A549 (cell line): ENCODE data around the gene FBN2. TPM values are rescaled to one million over a fixed set of nuclear protein-coding genes. Genes with fewer than 3 reads are reported as not detected.

Experiments
- ATAC-seq, 2 experiments: fragments of 200-7000 bp in 1 of 2; fragments of >200 bp in 1 of 2; cut with Nextera tagmentation in 1 of 2; cut with Tn5 transposase in 1 of 2; 3 replicates each; pipeline versions ENCODE4 v1.8.0 to v1.9.1; 2018 to 2020; ENCODE audit warnings: mild to moderate bottlenecking in 1 of 2, moderate library complexity in 1 of 2
- CTCF ChIA-PET: fragments of 300-600 bp; sonication (Branson Sonifier 250); formaldehyde crosslinking; extraction: SDS; loops from one replicate; lab custom pipeline; 2021; ENCODE audit warnings: antibody characterized with exemption, inconsistent platforms; lab: Yijun Ruan, JAX
- POLR2A ChIA-PET: fragments of 350-600 bp; formaldehyde crosslinking; extraction: SDS; loops from one replicate; lab custom pipeline; 2021; ENCODE audit warnings: antibody characterized with exemption, inconsistent platforms; lab: Yijun Ruan, JAX
- DNase-seq, 2 experiments: peaks; one replicate each; pipeline versions ENCODE4 v3.0.0 to v3.0.0-alpha.2; 2011 to 2016; ENCODE audit warnings: low read depth in 1 of 2, low spot score in 1 of 2
- FAIRE-seq: peaks from 2 replicates; lab custom pipeline; 2011; peaks lifted over from hg19 to GRCh38; lab: Jason Lieb, UNC
- H3K27ac ChIP-seq, 2 experiments: fragments of >200 bp; sonication (Bioruptor Twin); formaldehyde crosslinking; 3 replicates each; pipeline ENCODE4 v1.5.1; 2016 to 2017
- H3K4me1 ChIP-seq: fragments of >200 bp; sonication (Bioruptor Twin); formaldehyde crosslinking; 3 replicates; pipeline ENCODE4 v1.6.1; 2016
- H3K4me2 ChIP-seq: fragments of >200 bp; sonication (Bioruptor Twin); formaldehyde crosslinking; 3 replicates; pipeline ENCODE4 v1.6.1; 2016
- H3K4me3 ChIP-seq: fragments of >200 bp; sonication (Bioruptor Twin); formaldehyde crosslinking; 3 replicates; pipeline ENCODE4 v1.5.1; 2016
- H3K9me3 ChIP-seq: fragments of >200 bp; sonication (Bioruptor Twin); formaldehyde crosslinking; 3 replicates; pipeline ENCODE4 v1.6.1; 2016
- CHD4 ChIP-seq: fragments of 200-600 bp; sonication (generic); IDR thresholded peaks from 2 replicates; pipeline ENCODE4 v1.6.1; 2016; ENCODE audit warnings: antibody characterized with exemption, mild to moderate bottlenecking, borderline replicate concordance
- E2F6 ChIP-seq: IDR thresholded peaks from 2 replicates; pipeline ENCODE4 v1.6.1; 2012; ENCODE audit warnings: low read depth, borderline replicate concordance
- EHF ChIP-seq: fragments of 250-450 bp; sonication (Bioruptor Pico); IDR thresholded peaks from 2 replicates; pipeline ENCODE4 v1.5.0; 2020; ENCODE audit warnings: mild to moderate bottlenecking
- FOSB ChIP-seq: fragments of 250-450 bp; sonication (Bioruptor Pico); IDR thresholded peaks from 2 replicates; pipeline ENCODE4 v1.5.0; 2020; ENCODE audit warnings: mild to moderate bottlenecking, moderate library complexity
- HEYL ChIP-seq: fragments of 250-450 bp; sonication (Bioruptor Pico); IDR thresholded peaks from 2 replicates; pipeline ENCODE4 v1.8.0; 2021; ENCODE audit warnings: mild to moderate bottlenecking, moderate library complexity
- HMGXB4 ChIP-seq: fragments of 250-450 bp; sonication (Bioruptor Pico); IDR thresholded peaks from 2 replicates; pipeline ENCODE4 v1.5.0; 2021; ENCODE audit warnings: mild to moderate bottlenecking, moderate library complexity, borderline replicate concordance
- HOXB5 ChIP-seq: fragments of 250-450 bp; sonication (Bioruptor Pico); IDR thresholded peaks from 2 replicates; pipeline ENCODE4 v1.5.0; 2020; ENCODE audit warnings: mild to moderate bottlenecking, moderate library complexity
- KDM1A ChIP-seq: fragments of 200-600 bp; sonication (generic); IDR thresholded peaks from 2 replicates; pipeline ENCODE4 v1.6.1; 2016; ENCODE audit warnings: low read depth, mild to moderate bottlenecking
- KDM5A ChIP-seq: fragments of 200-600 bp; sonication (generic); IDR thresholded peaks from 2 replicates; pipeline ENCODE4 v1.6.1; 2016; ENCODE audit warnings: antibody characterized with exemption, mild to moderate bottlenecking
- MAFK ChIP-seq: fragments of 450-650 bp; IDR thresholded peaks from 2 replicates; pipeline ENCODE4 v1.6.1; 2014; ENCODE audit not compliant: partially characterized antibody
- MAZ ChIP-seq: fragments of 150-350 bp; IDR thresholded peaks from 2 replicates; pipeline ENCODE4 v1.6.1; 2014; ENCODE audit warnings: antibody characterized with exemption, low read depth, low read length, borderline replicate concordance
- NFE2L2 ChIP-seq: fragments of 150-350 bp; conservative IDR thresholded peaks from 2 replicates; pipeline ENCODE4 v1.6.1; 2014; ENCODE audit warnings: low read length
- PBX3 ChIP-seq: IDR thresholded peaks from 2 replicates; pipeline ENCODE4 v1.6.1; 2012
- POLR2A ChIP-seq: IDR thresholded peaks from 2 replicates; pipeline ENCODE4 v1.6.1; 2012; ENCODE audit warnings: mild to moderate bottlenecking, low read length
- POLR2AphosphoS2 ChIP-seq: conservative IDR thresholded peaks from 2 replicates; pipeline ENCODE4 v1.6.1; 2012; ENCODE audit warnings: low read length, improper control_type of control experiment, inconsistent platforms
- RFX5 ChIP-seq: fragments of 450-650 bp; IDR thresholded peaks from 2 replicates; pipeline ENCODE4 v1.7.1; 2014; ENCODE audit warnings: antibody characterized with exemption, mild to moderate bottlenecking, moderate library complexity
- RNF2 ChIP-seq: fragments of 200-600 bp; sonication (generic); IDR thresholded peaks from 2 replicates; pipeline ENCODE4 v1.6.1; 2016; ENCODE audit warnings: low read depth, mild to moderate bottlenecking, antibody characterized with exemption, moderate library complexity, borderline replicate concordance
- SMC3 ChIP-seq: fragments of >200 bp; sonication (Bioruptor Twin); formaldehyde crosslinking; IDR thresholded peaks from 3 replicates; pipeline ENCODE4 v1.6.1; 2018; ENCODE audit warnings: inconsistent platforms
- SREBF2 ChIP-seq: fragments of 450-650 bp; IDR thresholded peaks from 2 replicates; pipeline ENCODE4 v1.6.1; 2014; ENCODE audit warnings: mild to moderate bottlenecking, moderate library complexity
- TFCP2L1 ChIP-seq: fragments of 250-450 bp; sonication (Bioruptor Pico); IDR thresholded peaks from 2 replicates; pipeline ENCODE4 v1.5.0; 2021; ENCODE audit warnings: mild to moderate bottlenecking
- USF2 ChIP-seq: fragments of 450-650 bp; IDR thresholded peaks from 2 replicates; pipeline ENCODE4 v1.6.1; 2014; ENCODE audit warnings: antibody characterized with exemption
- WGBS: methylation state at CpG from one replicate; pipeline ENCODE4 v1.1.6; 2017; ENCODE audit errors: missing lambda C conversion rate; 5-methylcytosine and 5-hydroxymethylcytosine counted together
- polyA minus RNA-seq: library from RNA; depleted of rRNA, polyadenylated mRNA; stranded (reverse); fragments of >200 nt; gene quantifications from 2 replicates; pipeline ENCODE4 v1.2.3, GENCODE V29; 2011; rRNA and poly(A)+ RNA removed
- polyA plus RNA-seq, 4 experiments: library from polyadenylated mRNA; depleted of rRNA in 3 of 4; stranded (reverse); fragments of >200 nt; fragmentation: RNase III in 1 of 4; extraction: RNeasy Plus Mini Kit Qiagen cat#74134 plus additional on column Dnase treatment in 1 of 4; gene quantifications; 2 replicates in 3 of 4; 3 replicates in 1 of 4; pipeline ENCODE4 v1.2.3, GENCODE V29; 2011 to 2017
- TF ChIP-seq, protein P1 (sequence below): IDR thresholded peaks from 2 replicates; pipeline ENCODE4 v1.6.1; 2012
- TF ChIP-seq, protein P2 (sequence below): fragments of >200 bp; sonication (Bioruptor Twin); formaldehyde crosslinking; IDR thresholded peaks from 3 replicates; pipeline ENCODE4 v1.6.1; 2016
- TF ChIP-seq, protein P3 (sequence below): fragments of 250-450 bp; sonication (Bioruptor Pico); IDR thresholded peaks from 2 replicates; pipeline ENCODE4 v1.5.0; 2020; ENCODE audit warnings: low read depth, mild to moderate bottlenecking, moderate library complexity

The FBN2 gene
- polyA plus RNA-seq (2011; rRNA removed) (22.2 and 28.3 TPM in 2 replicates), polyA plus RNA-seq (2017; fragmentation: RNase III; extraction: RNeasy Plus Mini Kit Qiagen cat#74134 plus additional on column Dnase treatment) (22.4 to 30.8 TPM (median 22.7 TPM) in 3 replicates), polyA minus RNA-seq (83.9 and 89.5 TPM in 2 replicates)
- polyA plus RNA-seq (2012; cell fraction: cytosol; rRNA removed): 7.4 and 8.9 TPM in 2 replicates
- polyA plus RNA-seq (2012; cell fraction: nucleus; rRNA removed): 27.5 and 38.7 TPM in 2 replicates

- Histone ChIP-seq H3K4me1 (peaks cover 24% of the 10 kb centered on the region; the same call in 2 of the 3 replicates), H3K9me3 (no peaks in the 10 kb centered on the region), H3K4me2 (peak within 1 kb of the TSS; percentile 86), H3K4me3 (peak within 1 kb of the TSS; percentile 84), H3K27ac (peak within 1 kb of the TSS; percentile 89 to 93)
- POLR2A ChIA-PET: interaction anchor here (1.0 to 1.9 kb wide), 2 partner anchors 41 to 137 kb away, joined by 3 to 7 read pairs; no protein-coding TSS in a partner anchor
- ATAC-seq (no peak), FAIRE-seq (no peak), DNase-seq (no peak)
- CTCF ChIA-PET: interaction anchor here (1.8 kb wide), 1 partner anchor 39 kb away, joined by 5 read pairs; no protein-coding TSS in a partner anchor
- TF ChIP-seq FOSB (CRISPR knock-in tag): no peak
- no peak for TF ChIP-seq EHF (CRISPR knock-in tag)
- TF ChIP-seq MAZ: no peak
- TF ChIP-seq POLR2AphosphoS2: no peak
- TF ChIP-seq KDM5A: no peak
- TF ChIP-seq SREBF2: no peak
- peak; percentile 56; the same call in 1 of the 2 replicates for TF ChIP-seq RNF2
- TF ChIP-seq, protein P1, sequence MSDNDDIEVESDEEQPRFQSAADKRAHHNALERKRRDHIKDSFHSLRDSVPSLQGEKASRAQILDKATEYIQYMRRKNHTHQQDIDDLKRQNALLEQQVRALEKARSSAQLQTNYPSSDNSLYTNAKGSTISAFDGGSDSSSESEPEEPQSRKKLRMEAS: no peak
- no peak for TF ChIP-seq PBX3
- 0 out of 2 replicates have a peak, but pooled peaks have one; percentile 3 for TF ChIP-seq RFX5
- TF ChIP-seq E2F6: 0 out of 2 replicates have a peak, but pooled peaks have one; percentile 8
- TF ChIP-seq USF2: no peak
- no peak for TF ChIP-seq MAFK
- no peak for TF ChIP-seq HEYL (CRISPR knock-in tag)
- no peak for TF ChIP-seq HMGXB4
- TF ChIP-seq HOXB5 (CRISPR knock-in tag): no peak
- TF ChIP-seq KDM1A: no peak
- TF ChIP-seq TFCP2L1: no peak
- peak; percentile 49; the same call in 1 of the 2 replicates for TF ChIP-seq POLR2A
- TF ChIP-seq, protein P2, sequence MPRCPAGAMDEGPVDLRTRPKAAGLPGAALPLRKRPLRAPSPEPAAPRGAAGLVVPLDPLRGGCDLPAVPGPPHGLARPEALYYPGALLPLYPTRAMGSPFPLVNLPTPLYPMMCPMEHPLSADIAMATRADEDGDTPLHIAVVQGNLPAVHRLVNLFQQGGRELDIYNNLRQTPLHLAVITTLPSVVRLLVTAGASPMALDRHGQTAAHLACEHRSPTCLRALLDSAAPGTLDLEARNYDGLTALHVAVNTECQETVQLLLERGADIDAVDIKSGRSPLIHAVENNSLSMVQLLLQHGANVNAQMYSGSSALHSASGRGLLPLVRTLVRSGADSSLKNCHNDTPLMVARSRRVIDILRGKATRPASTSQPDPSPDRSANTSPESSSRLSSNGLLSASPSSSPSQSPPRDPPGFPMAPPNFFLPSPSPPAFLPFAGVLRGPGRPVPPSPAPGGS: 0 out of 3 replicates have a peak, but pooled peaks have one; percentile 26
- TF ChIP-seq CHD4: no peak
- no peak for TF ChIP-seq SMC3
- no peak for TF ChIP-seq NFE2L2
- TF ChIP-seq, protein P3, sequence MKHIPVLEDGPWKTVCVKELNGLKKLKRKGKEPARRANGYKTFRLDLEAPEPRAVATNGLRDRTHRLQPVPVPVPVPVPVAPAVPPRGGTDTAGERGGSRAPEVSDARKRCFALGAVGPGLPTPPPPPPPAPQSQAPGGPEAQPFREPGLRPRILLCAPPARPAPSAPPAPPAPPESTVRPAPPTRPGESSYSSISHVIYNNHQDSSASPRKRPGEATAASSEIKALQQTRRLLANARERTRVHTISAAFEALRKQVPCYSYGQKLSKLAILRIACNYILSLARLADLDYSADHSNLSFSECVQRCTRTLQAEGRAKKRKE (CRISPR knock-in tag): no peak
- WGBS: under 1% methylated on average over 23 of the region's 26 CpGs
Observed at GRCh38 chr5:128538000-128538249, at the start of gene FBN2. Gene FBN2 (minus strand): TSS chr5:128538245. CDS start chr5:128537603, 642 bp downstream.
